HG03439 (cell line): Measurements from ENCODE around the gene RFXANK.

Source experiments
- ATAC-seq: cut with Tn5 transposase; IDR thresholded peaks from one replicate; pipeline ENCODE4 v1.9.1; 2021; ENCODE audit warnings: mild to moderate bottlenecking, moderate library complexity; ENCODE audit not compliant: unreplicated experiment

Gene RFXANK

DNA sequence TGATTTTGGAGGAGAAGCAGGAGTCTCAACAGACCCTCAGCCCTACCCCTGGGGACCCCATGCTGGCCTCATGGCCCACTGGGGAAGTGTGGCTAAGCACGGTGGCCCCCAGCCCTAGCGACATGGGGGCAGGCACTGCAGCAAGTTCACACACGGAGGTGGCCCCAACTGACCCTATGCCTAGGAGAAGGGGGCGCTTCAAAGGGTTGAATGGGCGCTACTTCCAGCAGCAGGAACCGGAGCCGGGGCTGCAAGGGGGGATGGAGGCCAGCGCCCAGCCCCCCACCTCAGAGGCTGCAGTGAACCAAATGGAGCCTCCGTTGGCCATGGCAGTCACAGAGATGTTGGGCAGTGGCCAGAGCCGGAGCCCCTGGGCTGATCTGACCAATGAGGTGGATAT is 34.6 kb downstream of the RFXANK start:
- ATAC-seq: no peak

DNA sequence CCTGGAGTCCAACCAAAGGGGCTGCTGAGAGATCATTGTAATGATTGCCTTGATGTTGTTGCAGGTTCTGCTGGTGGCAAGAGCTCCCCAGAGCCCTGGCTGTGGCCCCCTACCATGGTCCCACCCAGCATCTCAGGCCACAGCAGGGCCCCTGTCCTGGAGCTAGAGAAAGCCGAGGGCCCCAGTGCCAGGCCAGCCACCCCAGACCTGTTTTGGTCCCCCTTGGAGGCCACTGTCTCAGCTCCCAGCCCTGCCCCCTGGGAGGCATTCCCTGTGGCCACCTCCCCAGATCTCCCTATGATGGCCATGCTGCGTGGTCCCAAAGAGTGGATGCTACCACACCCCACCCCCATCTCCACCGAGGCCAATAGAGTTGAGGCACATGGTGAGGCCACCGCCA is 35.2 kb downstream of the RFXANK start:
- ATAC-seq: no peak

DNA sequence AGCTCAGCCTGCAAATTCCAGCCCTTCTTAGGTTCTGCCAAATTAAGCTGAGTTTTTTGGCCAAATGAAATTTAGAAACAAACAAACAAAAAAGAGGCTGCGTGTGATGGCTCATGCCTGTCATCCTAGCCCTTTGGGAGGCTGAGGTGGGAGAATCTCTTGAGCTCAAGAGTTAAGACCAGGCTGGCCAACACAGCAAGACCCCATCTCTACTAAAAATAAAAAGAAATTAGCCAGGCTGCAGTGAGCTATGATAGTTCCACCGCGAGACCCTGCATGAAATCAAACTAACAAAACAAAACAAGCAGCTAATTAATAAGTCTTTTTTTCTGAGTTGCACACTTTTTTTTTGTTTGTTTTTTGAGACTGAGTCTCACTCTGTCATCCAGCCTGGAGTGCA is 37.6 kb downstream of the RFXANK start:
- ATAC-seq: no peak

DNA sequence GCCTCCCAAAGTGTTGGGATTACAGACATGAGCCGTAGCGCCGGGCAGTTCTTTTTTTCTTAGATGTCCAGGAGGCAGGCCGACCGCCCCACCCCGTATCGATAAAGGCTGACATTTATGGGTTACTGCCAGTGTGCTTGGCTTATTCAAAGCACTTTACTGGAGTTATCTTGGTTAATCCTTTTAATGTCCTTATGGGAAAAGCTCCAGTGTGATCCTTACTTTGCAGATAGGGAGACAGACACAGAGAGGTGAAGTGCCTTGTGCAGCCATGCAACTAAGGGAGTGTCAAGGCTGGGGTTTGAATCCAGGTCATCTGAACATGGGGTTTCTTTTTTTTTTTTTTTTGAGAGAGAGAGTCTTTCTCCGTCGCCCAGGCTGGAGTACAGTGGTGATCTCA is 38.9 kb downstream of the RFXANK start:
- no peak for ATAC-seq

DNA sequence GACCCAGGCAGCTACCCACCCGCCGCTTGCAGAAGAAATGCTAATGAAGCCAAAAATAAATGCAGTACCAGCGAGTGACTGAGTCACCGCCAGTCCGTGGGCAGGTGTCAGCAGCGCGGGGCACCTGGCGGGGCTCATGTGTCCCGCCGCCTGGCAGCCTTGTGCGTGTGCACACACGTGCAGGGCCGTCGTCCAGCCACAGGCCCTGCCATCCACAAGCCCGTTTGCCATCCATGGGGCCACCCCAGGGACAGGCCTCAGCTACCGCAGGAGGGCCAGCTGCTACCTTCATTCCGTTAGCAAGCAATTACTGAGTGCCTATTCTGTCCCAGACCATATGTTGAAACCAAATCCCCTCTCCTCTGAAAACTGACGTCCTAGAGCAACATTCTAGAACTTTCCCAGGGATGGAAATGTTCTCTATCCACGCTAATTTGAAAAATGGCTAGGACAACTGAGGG is 40.2 kb downstream of the RFXANK start:
- ATAC-seq: no peak

DNA sequence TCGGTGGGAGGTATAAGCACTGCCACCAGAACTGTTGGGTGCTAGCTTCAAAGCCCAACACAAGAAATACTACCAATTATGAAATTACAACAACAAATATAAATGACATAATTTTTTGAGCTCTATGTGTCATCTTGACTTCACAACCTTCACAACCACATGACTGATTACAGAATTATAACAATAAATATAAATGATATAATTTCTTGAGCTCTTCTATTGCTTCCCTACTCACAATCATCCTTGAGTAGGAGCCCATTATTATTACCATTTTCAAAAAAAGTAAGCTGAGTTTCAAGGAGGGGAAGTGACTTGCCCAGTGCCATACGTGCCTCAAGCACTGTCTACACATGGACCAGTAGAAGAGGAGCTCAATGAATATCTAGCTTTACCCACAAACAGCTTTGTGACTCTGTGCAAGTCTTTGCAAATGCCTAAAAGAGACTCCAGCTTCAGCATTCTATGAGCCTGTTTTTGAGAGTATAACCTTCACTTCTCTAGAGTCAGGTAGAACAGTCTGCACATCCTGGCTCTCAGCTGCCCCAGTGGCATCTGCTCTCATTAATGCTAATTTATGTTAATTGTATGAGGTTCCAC is 42.3 kb downstream of the RFXANK start:
- no peak for ATAC-seq

DNA sequence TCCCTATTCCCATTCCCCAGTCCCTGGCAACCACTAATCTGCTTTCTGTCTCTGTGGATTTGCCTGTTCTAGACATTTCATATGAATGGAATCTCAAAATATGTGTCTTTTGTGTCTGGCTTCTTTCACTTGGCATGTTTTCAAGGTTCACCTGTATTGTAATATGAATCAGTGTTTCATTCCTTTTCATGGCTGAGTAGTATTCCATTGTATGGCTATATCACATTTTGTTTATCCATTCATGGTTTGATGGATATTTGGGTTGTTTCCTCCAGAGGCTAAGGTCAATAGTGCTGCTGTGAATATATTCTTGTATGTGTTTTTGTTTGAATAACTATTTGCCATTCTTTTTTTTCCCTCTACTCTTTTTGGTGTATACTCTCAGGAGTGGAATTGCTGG is 44.1 kb downstream of the RFXANK start:
- ATAC-seq: no peak

DNA sequence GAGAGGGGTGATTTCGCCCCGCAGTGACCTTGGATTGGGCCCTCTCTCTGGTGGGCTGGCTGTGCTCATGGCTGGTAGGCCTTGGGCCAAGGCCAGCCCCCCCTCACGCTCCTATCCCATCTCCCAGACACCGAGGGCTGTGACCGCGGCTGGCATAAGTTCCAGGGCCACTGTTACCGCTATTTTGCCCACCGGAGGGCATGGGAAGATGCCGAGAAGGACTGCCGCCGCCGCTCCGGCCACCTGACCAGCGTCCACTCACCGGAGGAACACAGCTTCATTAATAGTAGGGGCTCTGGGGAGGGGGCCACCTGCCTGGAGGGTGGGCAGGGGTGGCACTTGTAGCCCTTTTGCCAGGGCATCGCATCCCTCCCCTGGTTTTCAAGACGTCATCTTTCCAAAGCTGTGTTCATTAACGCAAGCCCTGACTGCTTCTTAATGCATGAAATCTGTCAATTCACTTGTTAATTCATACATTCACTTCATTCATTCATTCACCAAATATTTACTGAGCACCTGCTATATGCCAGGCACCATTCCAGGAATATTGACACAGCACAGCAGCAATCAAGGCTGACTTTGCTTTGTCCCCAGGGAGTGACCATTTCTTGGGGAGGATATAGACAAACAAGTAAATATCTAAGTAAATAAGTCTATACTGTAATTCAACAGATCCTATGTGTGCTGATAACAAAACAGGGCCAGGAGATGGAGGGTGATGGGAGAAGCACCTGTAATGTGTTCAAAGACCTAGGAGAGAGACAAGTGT is 46.3 kb downstream of the RFXANK start:
- no peak for ATAC-seq

DNA sequence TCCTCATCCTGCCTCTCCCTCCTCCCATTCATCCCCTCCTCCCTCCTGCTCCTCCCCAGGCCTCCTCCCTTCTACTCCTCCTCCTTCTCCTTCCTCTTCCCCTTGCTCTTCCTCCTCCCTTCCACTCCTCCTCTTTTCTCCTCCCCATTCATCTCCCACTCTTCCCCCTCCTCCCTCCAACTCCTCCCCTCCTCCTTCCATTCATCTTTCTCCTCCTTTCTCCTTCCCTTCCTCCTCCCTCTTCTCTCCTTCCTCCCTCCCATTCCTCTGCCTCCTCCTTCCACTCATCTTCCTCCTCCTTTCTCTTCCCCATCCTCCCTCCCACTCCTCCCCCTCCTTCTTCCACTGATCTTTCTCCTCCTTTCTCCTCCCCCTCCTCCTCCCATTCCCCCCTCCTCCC is 47.6 kb downstream of the RFXANK start:
- ATAC-seq: no peak

DNA sequence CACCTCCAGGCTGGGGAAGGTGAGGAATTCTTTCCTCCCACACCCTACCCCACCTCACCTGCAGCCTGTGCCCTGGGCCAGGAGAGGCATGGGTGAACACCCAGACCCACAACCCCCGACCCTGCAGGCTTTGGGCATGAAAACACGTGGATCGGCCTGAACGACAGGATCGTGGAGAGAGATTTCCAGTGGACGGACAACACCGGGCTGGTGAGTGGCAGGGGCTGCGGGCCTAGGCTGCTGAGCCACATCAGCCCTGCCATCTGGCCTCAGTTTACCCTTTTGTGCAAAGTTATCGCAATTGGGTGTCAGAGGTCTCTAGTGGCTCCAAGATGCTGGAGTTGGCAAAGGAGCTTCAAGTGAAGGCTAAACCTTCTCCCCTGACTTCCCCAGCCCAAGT is 48.4 kb downstream of the RFXANK start:
- ATAC-seq: no peak

DNA sequence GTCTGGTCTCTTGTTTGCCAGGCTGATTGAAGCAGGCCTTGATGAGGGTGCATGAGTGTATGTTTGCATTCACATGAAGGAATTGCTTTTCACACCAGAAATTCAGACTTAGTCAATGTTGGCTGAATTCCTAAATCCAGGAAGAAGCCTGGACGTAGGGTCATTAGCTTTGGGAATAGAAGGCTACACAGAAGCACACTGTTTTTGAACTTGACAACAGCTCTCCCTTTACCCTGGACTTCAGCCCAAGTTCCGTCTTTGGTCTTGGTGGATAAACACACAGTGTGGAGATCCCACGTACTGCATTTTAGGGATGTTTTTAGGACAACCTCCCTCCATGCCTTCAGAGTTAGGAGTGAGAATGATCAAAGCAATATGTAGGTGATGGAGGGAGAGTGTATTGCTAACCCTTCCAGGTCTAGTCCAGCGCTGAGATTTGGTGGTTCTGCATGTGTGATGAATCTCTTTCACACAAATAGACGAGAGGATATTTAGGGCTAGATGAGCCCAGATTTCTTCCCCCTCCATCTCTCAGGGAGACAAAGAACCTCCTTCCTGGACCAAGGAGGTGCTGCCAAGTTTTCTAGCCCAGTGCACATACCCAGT is 58.2 kb downstream of the RFXANK start:
- no peak for ATAC-seq
